Activated CD4-positive, alpha-beta T cell treated with anti-CD3 and anti-CD28 coated beads for 24 hours (primary cell): ENCODE measurements around the gene CRISPLD2.
"Not testable (repeated sequence)": the region's sequence is repeated elsewhere in the genome, so short reads cannot be mapped to it uniquely, and the experiment has no call there.

Experiments
- DNase-seq, 2 donors: peaks; one replicate each; pipeline ENCODE4 v3.0.0-alpha.2; 2020; ENCODE audit warnings: low read depth in 2 of 2

Gene CRISPLD2

GRCh38 chr16:84821728-84822689 is 2.2 kb downstream of the CRISPLD2 start:
- no peak for DNase-seq

GRCh38 chr16:84822990-84823389 is 3.2 kb downstream of the CRISPLD2 start:
- DNase-seq: no peak

- no peak for DNase-seq
Observed at GRCh38 chr16:84823484-84823883, 3.7 kb downstream of the CRISPLD2 start.

GRCh38 chr16:84823926-84824325 is 4.1 kb downstream of the CRISPLD2 start:
- DNase-seq: no peak

- DNase-seq: no peak
Observed at GRCh38 chr16:84825896-84826557, 6.2 kb downstream of the CRISPLD2 start.

- no peak for DNase-seq
Observed at GRCh38 chr16:84826558-84826941, 6.8 kb downstream of the CRISPLD2 start.

GRCh38 chr16:84827131-84827574 is 7.4 kb downstream of the CRISPLD2 start:
- no peak for DNase-seq

- no peak for DNase-seq
Observed at GRCh38 chr16:84827897-84828296, 8.1 kb downstream of the CRISPLD2 start.

GRCh38 chr16:84828322-84828721 is 8.5 kb downstream of the CRISPLD2 start:
- DNase-seq: no peak

- no peak for DNase-seq
Observed at GRCh38 chr16:84829168-84829965, 9.6 kb downstream of the CRISPLD2 start.

- DNase-seq: no peak
Observed at GRCh38 chr16:84830765-84831384, 11.1 kb downstream of the CRISPLD2 start.

GRCh38 chr16:84831728-84832127 is 11.9 kb downstream of the CRISPLD2 start:
- not testable (repeated sequence) for DNase-seq

- no peak for DNase-seq
Observed at GRCh38 chr16:84832488-84833143, 12.8 kb downstream of the CRISPLD2 start.

GRCh38 chr16:84833144-84833500 is 13.3 kb downstream of the CRISPLD2 start:
- no peak for DNase-seq

- no peak for DNase-seq
Observed at GRCh38 chr16:84833542-84834402, 14.0 kb downstream of the CRISPLD2 start.

GRCh38 chr16:84834403-84834772 is 14.6 kb downstream of the CRISPLD2 start:
- no peak for DNase-seq

- DNase-seq: no peak
Observed at GRCh38 chr16:84836234-84836647, 16.5 kb downstream of the CRISPLD2 start.

GRCh38 chr16:84836967-84837366 is 17.2 kb downstream of the CRISPLD2 start:
- no peak for DNase-seq

GRCh38 chr16:84838383-84838948 is 18.7 kb downstream of the CRISPLD2 start:
- no peak for DNase-seq

GRCh38 chr16:84839054-84839453 is 19.3 kb downstream of the CRISPLD2 start:
- no peak for DNase-seq
